Subcutaneous adipose tissue (tissue), 4 donors: ENCODE measurements around the gene HNRNPCL4. TPM values are rescaled to one million over a fixed set of nuclear protein-coding genes. Genes with fewer than 3 reads are reported as not detected.
"Not testable (repeated sequence)": the region's sequence is repeated elsewhere in the genome, so short reads cannot be mapped to it uniquely, and the experiment has no call there.

Source experiments
- total RNA-seq, 4 donors: library from RNA; depleted of rRNA; stranded (reverse); fragments of >200 nt; gene quantifications; one replicate each; pipeline ENCODE4 v1.1.0, GENCODE V29; 2016
- TF ChIP-seq, protein P1 (sequence below): fragments of 450-650 bp; IDR thresholded peaks from one replicate; pipeline ENCODE4 v1.5.1; 2016; ENCODE audit warnings: low read depth, mild to moderate bottlenecking, control low read depth, antibody characterized with exemption, moderate library complexity

HNRNPCL4 gene
- not detected for total RNA-seq

GRCh38 chr1:13165531-13165930 is at the start of gene HNRNPCL4:
HNRNPCL4 (minus strand) TSS chr1:13165631; CDS start chr1:13165467, 164 bp downstream.
- TF ChIP-seq, protein P1, sequence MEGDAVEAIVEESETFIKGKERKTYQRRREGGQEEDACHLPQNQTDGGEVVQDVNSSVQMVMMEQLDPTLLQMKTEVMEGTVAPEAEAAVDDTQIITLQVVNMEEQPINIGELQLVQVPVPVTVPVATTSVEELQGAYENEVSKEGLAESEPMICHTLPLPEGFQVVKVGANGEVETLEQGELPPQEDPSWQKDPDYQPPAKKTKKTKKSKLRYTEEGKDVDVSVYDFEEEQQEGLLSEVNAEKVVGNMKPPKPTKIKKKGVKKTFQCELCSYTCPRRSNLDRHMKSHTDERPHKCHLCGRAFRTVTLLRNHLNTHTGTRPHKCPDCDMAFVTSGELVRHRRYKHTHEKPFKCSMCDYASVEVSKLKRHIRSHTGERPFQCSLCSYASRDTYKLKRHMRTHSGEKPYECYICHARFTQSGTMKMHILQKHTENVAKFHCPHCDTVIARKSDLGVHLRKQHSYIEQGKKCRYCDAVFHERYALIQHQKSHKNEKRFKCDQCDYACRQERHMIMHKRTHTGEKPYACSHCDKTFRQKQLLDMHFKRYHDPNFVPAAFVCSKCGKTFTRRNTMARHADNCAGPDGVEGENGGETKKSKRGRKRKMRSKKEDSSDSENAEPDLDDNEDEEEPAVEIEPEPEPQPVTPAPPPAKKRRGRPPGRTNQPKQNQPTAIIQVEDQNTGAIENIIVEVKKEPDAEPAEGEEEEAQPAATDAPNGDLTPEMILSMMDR: not testable (repeated sequence)

DNA sequence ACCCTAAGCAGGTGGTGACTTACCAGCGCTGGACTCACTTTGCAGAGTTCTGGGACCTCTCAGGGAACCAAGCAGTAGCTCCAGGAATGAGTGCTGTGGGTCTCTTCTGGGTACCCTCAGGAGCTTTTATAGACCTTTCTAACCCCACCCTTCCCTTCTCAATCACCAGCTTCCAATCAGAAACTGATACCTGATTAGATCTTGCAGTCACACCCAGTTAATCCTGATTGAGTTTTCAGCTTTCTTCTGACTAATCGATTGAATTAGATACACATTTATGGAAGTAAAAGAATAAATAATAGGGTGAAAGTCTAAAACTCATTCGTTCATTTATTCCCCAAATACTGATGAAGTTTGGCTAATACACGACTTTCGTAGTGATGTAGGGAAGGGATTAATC is 35.9 kb upstream of the HNRNPCL4 start, which contains the start of gene PRAMEF13:
Gene PRAMEF13 (minus strand): TSS at position 101 of the 400 bp plus-strand sequence. CDS start 1,820 bp downstream, outside the sequence.
- TF ChIP-seq, protein P1: not testable (repeated sequence)

- TF ChIP-seq, protein P1: not testable (repeated sequence)
These were observed 6.1 kb upstream of the HNRNPCL4 start, which contains the start of gene PRAMEF9 for GRCh38 chr1:13171548-13171947. PRAMEF9 (plus strand) TSS chr1:13171848; CDS start chr1:13175281, 3,433 bp downstream.

DNA sequence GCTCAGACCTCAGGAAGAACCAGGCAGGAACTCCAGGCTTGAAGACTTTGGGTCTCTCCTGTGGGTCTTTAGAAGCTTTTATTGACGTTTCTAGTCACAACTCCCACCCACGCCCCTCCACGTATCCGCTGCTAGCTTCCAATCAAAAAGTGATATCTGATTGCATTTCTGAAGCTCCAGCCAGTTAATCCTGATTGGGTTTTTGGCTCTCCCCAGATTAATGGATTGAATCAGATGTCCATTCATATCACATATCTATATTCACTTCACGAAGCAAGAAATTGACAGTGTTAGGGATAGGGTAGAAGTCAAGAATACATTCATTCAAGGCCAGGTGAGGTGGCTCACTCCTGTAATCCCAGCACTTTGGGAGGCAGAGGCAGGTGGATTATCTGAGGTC is 9.5 kb downstream of the HNRNPCL4 start, which contains the start of gene PRAMEF26:
Gene PRAMEF26 (minus strand): TSS at position 101 of the 400 bp plus-strand sequence. CDS start 2,914 bp downstream, outside the sequence.
- TF ChIP-seq, protein P1: not testable (repeated sequence)

- TF ChIP-seq, protein P1: not testable (repeated sequence)
These were observed 48.7 kb downstream of the HNRNPCL4 start, which contains the start of gene HNRNPCL2 for GRCh38 chr1:13116754-13117153. HNRNPCL2 (minus strand) TSS chr1:13116854; CDS start chr1:13116400, 454 bp downstream.

Other genes starting within 250 kb of the HNRNPCL4 start
- not detected for gene PRAMEF7, start 249.0 kb downstream of the HNRNPCL4 start, total RNA-seq
- gene PRAMEF6, start 218.1 kb downstream of the HNRNPCL4 start, total RNA-seq: not detected
- not detected for gene PRAMEF27, start 109.1 kb downstream of the HNRNPCL4 start, total RNA-seq
- not detected for gene HNRNPCL3, start 104.9 kb downstream of the HNRNPCL4 start, total RNA-seq
- gene PRAMEF25, start 94.9 kb downstream of the HNRNPCL4 start, total RNA-seq: not detected
- gene HNRNPCL2, start 48.8 kb downstream of the HNRNPCL4 start, total RNA-seq: not detected
- gene PRAMEF26, start 9.6 kb downstream of the HNRNPCL4 start, total RNA-seq: not detected
- not detected for gene PRAMEF9, start 6.2 kb upstream of the HNRNPCL4 start, total RNA-seq
- not detected for gene PRAMEF13, start 35.8 kb upstream of the HNRNPCL4 start, total RNA-seq
- gene PRAMEF18, start 60.5 kb upstream of the HNRNPCL4 start, total RNA-seq: not detected
- gene PRAMEF5, start 88.6 kb upstream of the HNRNPCL4 start, total RNA-seq: not detected
- not detected for gene PRAMEF8, start 119.5 kb upstream of the HNRNPCL4 start, total RNA-seq
- gene PRAMEF33, start 137.9 kb upstream of the HNRNPCL4 start, total RNA-seq: not detected
- not detected for gene PRAMEF15, start 149.9 kb upstream of the HNRNPCL4 start, total RNA-seq
- gene PRAMEF14, start 181.5 kb upstream of the HNRNPCL4 start, total RNA-seq: not detected
- gene PRAMEF19, start 206.3 kb upstream of the HNRNPCL4 start, total RNA-seq: not detected
- not detected for gene PRAMEF17, start 224.0 kb upstream of the HNRNPCL4 start, total RNA-seq
- not detected for gene PRAMEF20, start 244.8 kb upstream of the HNRNPCL4 start, total RNA-seq